Hindlimb muscle (tissue), 1 donor: ENCODE measurements around the gene EFNA2. TPM values are rescaled to one million over a fixed set of nuclear protein-coding genes. Genes with fewer than 3 reads are reported as not detected.
A peak's percentile ranks its signal among the peaks of the same experiment; 100 is the strongest.
"Not testable (repeated sequence)": the region's sequence is repeated elsewhere in the genome, so short reads cannot be mapped to it uniquely, and the experiment has no call there.

Experiments used
- DNase-seq: peaks from one replicate; pipeline ENCODE4 v3.0.0-alpha.2; 2013
- polyA plus RNA-seq: library from polyadenylated mRNA; unstranded; fragments of 120-200 nt; gene quantifications from one replicate; pipeline ENCODE4 v1.2.1, GENCODE V29; 2013; ENCODE audit not compliant: insufficient read length

EFNA2 gene
- polyA plus RNA-seq, 1 donor, result 0.48 TPM

DNA sequence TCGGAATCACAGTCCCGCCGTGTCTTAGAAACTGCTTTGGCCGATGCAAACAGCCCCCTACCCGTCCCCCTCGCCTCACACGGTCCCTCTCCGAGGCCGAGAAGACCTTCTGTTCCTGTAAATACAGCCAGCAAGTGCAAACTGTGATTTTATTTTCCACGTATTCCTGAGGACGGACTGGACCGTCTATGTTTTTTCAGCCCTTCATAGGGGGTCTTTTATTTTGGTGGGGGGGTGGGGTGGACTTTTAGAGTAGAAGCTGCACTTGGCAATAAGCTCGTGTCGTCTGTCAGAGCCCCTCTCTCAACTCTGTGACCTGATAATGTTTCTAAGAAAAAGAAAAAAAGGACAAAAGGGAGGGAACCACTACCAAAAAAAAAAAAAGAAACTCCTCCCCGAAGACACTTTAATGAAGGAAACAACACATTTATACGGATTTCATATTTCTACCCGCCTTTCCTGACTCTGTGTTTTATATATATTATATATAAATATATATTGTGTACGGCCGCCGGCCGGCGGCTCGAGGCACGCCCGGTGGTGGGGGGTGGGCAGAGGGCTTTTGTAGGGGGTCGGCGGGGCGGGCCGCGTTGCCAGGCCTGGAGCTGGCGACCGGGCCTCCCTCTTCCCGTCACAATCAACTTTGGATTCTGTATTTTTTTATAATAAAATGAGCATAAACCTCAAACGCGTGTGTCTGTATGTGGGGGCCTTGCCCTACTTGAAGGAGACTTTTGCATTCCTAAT, 15.2 kb downstream of the EFNA2 start:
- DNase-seq, result no peak

DNA sequence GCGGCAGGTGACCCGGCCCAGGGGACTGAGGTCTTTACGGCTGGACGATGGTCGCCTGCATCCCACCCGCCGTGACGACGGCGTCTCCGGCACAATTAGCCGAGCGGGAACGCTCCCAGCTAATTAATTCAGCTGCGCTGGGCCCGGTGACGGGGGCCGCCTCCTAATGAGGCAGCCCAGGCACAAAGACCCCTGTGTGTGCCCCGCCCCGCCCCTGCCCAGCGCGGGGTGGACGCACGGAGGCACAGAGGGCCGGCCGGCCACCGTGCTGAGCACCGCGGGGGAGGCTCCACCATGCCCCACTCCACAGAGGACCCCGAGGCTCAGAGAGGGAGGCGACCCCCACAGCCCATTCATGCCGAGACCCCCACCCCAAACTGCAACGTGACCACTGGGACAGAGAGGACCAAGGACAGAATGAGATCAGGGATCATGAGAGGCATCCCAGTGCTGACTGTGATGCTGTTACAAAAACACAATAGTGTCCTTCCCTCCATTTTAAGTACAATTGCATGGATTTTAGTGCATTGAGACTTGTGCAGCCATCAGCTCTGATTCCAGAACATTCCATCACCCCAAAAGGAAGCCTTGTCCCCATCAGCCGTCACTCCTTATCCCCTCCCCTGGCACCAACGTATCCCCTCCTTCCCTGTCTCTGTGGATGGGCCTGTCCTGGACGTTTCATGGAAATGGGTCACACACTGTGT, 17.0 kb downstream of the EFNA2 start:
- no peak for DNase-seq

DNA sequence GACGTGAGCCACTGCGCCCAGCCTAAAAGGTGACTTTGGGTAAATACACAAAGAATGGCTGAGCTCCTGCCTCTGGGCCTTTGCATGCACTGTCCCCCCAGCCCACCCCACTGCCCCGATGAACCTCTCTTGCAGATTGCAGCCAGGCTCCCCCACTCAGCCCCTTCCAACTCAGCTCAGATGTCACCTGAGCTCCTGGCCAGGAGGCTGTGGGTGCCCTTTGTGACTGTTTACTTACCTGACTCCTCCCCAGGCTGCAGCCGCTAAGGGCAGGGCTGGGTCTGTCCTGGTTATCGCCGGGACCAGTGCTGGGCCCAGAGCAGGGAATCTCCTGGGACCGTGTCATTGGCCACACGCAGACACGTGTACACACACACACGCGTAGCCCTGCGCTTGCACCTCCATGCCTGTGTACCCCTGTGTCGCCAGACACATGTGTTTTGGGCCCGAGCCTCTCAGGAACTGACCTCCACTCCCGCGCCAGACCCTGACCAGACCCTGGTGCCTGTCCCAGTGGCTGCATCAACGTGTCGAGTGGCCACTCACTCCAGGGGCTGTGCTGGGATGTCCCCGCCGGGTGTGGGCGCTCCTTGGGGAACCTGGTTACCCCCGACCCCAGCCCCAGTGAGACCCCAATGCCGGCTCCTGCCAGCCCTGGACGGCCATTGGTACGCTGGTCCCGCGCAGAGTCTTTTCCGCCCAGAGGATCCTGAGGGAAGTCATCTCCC, 18.7 kb downstream of the EFNA2 start:
- DNase-seq, result no peak

DNA sequence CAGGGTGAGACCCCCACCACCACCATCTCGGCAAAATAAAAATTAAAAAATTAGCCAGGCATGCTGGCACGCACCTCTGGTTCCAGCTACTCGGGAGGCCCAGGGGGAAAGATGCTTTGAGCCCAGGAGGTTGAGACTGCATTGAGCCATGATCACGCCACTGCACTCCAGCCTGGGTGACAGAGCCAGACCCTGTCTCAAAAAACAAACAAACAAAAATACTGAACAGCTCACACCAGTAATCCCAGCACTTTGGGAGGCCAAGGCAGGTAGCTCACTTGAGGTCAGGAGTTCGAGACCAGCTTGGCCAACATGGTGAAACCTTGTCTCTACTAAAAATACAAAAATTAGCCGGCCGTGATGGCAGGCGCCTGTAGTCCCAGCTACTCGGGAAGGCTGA, 19.7 kb downstream of the EFNA2 start:
- not testable (repeated sequence) for DNase-seq

DNA sequence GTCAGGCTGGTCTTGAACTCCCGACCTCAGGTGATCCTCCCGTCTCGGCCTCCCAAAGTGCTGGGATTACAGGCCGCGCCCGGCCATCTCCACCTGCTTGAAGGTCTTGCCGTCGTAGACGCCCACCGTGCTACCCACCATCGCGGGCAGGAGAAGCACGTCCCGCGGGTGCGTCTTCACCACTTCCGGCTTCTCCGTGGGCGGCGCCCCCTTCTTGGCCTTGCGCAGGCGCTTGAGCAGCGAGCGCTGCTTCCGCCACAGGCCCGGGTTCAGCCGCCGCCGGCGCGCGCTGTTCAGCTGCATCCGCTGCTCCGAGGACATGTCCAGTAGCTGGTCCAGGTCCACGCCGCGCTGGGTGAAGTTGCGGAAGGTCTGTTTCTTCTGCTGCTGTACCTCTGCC, 21.6 kb downstream of the EFNA2 start:
- no peak for DNase-seq

DNA sequence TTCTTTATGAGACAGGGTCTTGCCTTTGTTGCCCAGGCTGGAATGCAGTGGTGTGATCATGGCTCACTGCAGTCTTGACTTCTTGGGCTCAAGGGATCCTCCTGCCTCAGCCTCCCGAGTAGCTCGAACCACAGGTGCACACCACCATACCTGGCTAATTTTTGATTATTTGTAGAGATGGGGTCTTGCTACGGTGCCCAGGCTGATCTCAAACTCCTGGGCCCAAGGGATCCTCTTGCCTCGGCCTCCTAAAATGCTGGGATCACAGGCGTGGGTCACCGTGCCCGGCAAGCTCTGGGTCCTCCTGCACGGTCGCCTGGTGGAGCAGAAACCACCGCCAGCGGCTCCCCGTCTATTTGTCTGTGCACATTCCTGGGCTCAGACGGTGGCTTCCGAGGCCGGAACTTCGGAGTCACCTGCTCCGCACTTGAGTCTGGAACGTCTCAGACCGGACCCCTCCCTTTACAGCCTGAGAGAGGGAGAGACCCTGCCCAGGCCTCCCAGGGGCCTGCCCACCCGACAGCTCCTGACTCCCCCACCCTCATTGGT, 22.2 kb downstream of the EFNA2 start:
- DNase-seq, result no peak

DNA sequence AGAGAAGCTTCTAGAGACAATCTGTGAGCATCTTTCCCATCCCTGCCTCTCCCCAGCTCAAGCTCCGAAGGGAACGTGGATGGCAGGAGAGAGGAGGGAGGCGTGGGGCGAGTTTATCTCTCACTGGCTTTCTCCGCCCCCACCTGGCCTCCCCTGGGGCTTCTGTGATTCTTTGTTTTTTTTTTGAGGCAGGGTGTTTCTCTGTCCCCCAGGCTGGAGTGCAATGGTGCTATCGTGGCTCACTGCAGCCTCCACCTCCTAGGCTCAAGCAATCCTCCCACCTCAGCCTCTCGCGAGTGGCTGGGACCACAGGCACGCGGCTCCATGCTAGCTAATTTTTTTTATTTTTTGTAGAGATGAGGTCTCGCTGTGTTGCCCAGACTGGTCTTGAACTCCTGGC, 23.0 kb downstream of the EFNA2 start:
- DNase-seq, result no peak

DNA sequence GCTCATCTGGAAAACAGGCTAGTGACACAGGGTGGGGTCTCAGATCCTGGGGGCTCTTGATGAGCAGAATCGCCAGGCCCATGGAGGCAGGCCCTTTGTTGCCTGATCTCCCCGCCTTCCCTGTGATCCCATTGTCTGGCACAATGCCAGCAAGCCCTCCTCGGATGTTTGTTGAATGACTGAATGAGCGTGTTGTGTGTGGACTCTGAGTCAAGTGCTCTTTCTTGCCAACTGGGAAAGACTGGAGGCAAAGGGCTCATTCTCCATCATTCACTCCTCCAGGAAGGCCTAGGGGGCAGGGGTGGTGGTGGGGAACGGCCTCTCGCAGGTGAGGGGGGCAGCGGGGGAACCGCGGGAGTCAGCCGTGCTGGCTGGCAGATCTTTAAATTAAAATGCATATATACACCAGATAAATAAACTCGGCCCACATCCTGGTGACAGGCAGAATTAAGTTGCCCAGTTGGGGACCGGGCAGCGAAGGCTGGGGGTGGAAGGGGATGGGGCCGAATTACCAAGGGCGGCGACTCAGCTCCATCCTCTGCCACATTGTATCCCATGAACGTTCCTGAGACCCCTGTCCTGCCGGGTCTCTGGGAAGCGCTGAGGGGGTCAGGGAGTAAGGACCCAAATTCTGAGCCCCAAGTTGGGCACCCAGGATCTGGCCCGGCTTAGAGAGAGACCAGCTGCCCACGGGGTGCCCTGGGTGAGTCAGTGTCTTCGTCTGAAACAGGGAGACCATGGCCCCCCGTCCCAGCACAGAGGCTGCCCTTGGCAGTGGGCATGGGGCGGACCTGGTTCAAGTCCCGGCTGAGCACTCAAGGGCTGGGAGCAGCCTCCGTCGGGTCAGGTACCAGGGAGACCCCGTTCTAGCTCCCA, 24.5 kb downstream of the EFNA2 start:
- DNase-seq, result no peak

DNA sequence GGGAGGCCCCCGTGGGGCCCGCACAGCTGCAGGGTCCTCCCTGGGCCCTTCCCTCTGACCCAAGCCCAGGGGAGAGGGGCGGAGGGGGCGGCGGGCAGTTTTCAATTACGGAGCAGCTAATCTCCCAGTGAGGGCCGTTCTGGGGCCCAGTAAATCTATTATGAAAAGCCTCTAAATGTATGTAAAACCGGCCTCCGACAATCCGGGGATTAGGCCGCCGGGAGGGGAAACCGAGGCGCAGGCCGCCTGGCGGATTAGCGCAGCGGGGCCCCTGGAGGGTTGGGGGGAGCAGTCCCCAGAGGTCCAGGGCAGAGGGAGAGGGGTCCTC, 25.1 kb downstream of the EFNA2 start:
- no peak for DNase-seq

DNA sequence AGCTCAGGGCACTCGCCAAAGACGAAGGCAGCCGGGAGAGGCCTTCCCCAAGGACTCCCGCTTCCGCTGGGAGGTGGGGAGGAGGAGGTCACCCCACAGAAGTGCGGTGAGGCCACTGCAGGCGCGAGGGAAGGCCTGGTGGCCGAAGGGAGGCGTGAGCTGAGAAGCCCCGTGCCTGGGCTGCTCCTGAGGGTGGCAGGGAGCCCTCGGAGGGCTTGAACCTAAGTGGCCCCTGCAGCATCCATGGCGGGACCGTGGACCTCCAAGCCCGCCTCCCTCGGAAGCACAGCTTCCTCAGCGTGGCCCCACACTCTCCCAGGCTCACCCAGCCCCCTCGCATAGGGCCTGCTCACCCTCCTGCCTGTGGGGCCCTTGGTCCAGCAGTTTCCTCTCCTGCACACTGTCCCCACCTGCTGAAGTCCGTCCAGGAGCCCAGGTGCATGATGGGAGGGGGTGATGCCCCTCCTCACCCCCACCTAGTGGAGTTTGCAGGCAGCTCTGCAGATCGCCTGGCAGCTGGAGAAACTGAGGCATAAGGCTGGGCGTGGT, 25.9 kb downstream of the EFNA2 start:
- no peak for DNase-seq

DNA sequence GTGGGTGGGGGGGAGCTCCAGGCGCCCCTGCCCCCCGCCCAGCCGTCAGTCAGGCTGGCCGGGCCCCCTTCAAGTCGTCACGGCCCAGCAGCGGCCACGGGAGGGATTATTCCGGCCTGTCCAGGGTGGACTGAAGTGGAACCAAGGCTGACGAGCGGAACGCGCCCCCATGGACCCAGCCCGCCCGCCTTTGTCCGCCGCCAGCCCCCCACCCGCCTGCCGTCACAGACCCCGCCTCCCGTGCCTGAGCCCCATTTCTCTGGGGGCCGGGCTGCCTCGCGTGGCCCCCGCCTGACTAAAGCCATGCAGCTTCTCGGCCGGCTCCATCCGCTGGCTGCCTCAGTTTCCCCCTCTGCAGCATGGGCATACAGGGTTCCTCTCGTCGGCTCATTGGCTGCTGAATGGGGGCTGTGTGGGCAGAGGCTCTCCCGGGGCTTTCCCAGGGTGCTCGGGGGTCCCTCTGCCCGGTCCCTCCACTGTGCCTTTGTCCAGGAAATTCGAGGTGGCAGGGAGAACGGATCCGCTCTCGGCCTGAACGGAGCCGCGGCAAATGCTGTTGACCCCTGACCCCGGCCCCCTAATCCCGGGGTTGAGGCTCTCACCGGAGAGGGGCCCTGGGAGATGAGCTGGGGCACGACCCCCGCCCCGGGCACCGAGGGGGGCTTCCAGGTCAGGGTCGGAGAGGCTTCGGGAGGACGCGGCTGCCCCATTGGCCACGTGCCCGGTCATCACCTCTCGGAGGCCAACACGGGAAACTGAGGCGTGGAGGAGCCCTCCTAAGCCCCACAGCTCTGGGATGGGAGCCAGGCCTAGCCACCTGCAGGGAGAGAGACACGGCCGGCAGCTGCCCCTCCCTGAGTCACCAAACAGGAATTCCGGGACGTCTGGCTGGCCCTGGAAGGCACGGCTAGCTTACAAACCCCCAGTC, 27.4 kb downstream of the EFNA2 start:
- DNase-seq, result no peak

DNA sequence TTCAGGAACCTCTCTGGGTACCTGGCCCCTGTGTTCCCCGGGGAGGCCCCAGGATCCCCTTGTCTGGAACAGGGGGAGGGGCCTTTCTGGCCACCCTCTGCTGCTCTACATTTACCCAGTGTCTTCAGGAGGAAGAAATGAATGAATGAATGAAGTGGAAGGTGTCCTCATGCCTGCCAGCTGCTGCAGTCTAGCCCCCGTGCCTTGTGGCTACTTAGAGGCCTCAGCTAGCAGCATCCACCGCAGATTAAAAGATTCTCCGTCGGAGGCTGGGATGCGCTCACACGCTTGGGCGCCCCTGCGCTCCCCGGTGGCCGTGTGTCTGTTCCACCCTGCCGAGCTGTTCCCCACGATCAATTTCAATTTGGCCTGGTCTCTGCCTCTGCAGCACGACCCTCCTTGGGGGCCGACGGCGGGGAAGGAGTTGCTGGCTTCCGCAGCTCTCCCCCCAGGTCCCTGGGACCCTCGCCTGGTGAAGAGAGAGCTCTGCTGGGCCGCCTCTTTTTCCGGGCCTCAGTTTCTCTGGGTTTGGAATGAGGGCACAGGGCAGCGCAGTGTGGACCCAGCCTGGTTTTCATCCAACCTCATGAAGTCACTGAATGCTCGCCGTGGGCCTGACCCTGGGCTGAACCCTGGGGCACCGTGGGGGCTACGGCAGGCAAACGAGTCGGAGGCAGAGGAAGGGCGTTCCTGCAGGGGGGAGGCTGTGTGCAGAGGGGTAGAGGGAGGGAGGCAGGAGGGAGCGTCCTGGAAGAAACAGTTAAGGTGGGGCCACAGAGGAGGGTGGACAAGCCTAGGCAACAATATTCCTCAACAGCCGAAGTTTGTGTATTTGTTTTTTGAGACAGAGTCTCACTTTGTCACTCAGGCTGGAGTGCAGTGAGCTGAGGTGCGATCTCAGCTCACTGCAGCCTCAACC, 28.3 kb downstream of the EFNA2 start:
- no peak for DNase-seq

DNA sequence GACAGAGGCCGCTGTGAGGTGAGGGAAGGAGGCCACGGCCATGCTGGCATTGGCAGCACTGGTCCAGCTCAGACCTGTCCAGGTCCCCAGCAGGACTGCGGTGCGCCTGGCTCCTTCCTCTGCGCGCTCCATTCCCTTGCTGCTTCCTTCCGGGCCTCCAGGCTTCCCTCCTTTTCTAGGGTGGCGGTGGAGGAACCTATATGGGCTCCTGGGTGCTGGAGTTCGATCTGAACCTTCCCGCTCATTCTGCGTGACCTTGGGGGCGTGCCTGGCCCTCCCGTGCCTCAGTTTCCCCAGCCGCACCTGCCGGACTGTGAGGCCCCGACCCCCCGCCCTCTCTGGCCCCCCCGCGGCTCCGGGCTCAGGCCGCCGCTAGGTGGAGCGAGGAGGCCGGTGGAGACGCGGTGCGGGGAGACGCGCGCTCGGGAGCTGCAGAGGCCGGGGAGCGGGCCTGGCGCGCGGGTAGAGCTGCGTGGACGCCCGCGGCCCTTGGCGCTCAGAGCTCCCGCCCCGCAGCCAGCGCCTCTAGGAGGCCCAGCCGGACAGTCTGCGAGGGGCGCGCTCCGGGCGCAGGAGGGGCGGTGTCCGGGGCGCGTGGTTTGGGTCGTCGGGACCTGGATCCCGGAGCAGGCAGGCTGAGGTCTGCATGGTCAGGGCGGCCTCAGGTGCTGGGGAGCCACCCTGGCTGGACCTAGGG, 29.9 kb downstream of the EFNA2 start:
- DNase-seq, result peak; percentile 54

DNA sequence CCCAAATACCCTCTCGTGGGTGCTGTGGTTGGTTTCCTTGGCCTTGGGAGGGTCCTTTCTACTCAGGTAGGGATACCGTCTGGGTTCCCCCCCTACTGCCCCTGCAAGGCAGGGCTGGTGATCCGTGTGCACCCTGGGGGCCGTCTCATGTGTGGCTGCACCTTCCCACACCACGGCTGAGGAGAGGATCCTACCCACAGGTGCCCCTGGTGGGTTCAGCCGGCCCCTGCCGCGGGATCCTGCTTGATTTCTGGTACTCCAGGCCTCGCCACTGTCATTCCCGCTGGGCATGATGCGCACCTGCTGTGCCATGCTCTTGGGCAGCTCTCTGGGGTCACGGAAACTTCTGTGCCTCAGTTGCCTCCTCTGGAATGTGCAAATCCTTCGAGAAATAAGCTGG, 30.8 kb downstream of the EFNA2 start:
- no peak for DNase-seq

DNA sequence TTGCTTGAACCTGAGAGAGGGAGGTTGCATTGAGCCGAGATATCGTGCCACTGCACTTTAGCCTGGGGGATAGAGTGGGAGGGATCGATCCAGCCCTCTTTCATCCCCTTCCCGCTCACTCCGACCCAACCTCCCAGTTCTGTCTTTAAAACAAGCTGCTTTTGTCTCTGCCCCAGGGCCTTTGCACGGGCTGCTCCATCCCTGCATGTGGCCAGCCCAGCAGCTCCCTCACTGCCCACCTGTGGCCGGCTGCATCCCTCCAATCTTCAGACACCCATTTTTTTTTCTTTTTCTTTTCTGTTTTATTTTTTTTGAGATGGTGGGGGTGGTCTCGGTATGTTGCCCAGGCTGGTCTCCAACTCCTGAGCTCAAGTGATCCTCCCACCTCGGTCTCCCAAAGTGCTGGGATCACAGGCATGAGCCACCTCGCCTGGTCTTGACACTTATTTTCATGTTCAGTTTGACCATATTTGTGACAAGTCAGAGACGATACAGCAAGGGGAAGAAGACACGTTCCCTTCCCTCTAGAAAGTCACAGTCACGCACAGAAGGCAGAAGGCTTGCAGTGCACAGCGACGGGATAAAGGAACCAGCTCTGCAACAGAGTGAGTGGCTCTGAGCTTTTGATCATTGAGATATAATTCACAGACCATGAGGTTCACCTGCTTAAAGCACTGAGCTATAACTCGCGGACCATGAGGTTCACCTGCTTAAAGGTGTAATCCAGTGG, 31.8 kb downstream of the EFNA2 start:
- no peak for DNase-seq

DNA sequence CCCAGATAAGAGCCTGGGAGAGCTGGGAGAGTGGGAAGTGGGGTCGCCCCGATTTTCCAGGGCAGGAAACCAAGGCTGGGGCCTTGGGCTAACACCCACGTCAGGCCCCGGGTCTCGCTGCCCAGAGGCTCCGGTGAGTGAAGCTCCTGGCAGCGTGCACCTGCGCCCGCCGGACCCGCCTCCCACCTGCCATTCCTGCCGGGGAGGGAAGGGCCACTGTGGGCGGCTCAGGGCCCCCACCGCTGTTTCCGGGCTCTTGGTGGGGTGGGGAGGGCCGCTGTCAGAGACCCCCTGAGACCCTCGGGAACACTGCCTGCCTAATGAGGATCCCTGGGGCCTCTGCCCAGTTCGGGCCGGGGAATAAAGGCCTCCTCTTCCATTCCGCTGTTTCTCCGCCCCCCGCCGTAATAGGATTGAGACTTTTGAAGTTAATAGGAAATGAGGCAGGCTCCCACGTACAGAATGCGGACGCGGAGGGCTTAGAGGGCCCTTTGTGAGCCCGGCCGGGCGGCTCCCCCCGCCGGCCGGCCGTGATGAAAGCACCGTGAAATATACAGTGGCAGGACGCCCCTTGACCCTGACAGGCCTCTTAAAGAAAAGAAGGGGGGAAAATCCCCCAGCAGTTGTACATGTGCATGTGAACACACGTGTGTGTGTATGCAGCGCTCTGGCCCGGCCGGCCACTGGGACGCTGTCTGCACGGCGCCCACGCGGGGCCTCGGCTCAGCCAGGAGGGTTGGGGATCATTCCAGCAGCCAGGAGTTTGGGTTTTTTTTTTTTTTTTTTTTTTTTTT, 33.2 kb downstream of the EFNA2 start:
- no peak for DNase-seq

DNA sequence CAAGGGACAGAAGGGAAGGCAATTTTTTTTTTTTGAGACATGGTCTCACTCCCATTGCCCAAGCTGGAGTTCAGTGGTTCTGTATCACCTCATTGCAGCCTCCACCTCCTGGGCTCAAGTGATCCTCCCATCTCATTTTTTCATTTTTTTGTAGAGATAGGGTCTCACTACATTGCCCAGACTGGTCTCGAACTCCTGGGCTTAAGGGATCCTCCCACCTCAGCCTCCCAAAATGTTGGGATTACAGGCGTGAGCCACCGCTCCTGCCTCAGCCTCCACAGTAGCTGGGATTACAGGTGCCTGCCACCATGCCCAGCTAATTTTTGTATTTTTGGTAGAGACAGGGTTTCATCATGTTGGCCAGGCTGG, 34.6 kb downstream of the EFNA2 start:
- not testable (repeated sequence) for DNase-seq

DNA sequence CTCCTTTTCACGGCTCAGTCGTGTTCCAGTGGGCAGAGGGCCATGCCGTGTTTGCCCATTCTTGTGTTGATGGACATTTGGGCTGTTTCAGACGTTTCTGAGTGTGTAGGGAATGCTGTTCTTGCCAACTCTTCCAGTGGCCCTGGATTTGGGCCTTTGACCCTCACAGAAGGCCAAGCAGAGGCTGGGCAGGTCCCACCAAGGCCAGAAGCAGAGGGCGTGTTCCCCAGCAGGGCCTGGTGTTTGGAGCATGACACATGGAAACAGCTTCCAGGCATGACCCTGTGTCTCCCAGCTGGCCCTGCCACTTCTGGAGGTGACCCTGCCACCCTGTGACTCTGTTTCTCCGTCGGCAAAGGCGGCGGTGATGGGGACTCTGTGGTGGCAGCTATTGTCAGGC, 35.9 kb downstream of the EFNA2 start:
- DNase-seq, result no peak
